ENCODE results near the gene SLC44A1. TPM values are rescaled to one million over a fixed set of nuclear protein-coding genes. Genes with fewer than 3 reads are reported as not detected.

SLC44A1 gene
- total and polyA plus RNA-seq, 8 donors: 58.0 to 79.8 (median 73.9) TPM

DNA sequence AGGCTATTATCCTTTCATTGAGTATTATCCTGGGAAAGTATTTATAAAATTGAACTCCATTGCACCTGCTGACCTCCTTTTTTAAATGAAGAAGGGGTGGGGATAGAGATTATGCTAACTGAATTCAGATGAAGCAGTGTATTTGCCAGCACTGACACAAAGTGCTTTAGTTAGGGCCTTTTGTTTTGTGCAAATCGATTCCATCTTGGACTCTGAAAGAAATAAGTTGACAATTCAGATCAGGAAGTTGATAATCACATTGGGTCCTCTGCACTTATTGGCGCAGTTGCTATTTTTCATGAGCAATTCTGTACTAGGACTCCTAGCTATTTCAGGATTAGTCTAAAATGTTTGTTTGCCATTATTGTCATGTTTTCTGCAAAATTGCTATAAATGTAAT, 101.8 kb downstream of the SLC44A1 start:
- Histone ChIP-seq H3K27me3 (no peaks in the 10 kb centered on the region), H3K9me3 (no peaks in the 10 kb centered on the region), H3K27ac (no peak overlapping the region), H3K4me3 (no peak overlapping the region), H3K4me1 (peaks cover 0 to 11% of the 10 kb centered on the region in 2 donors), H3K36me3 (no peaks in the 10 kb centered on the region)
- TF ChIP-seq, protein P1, sequence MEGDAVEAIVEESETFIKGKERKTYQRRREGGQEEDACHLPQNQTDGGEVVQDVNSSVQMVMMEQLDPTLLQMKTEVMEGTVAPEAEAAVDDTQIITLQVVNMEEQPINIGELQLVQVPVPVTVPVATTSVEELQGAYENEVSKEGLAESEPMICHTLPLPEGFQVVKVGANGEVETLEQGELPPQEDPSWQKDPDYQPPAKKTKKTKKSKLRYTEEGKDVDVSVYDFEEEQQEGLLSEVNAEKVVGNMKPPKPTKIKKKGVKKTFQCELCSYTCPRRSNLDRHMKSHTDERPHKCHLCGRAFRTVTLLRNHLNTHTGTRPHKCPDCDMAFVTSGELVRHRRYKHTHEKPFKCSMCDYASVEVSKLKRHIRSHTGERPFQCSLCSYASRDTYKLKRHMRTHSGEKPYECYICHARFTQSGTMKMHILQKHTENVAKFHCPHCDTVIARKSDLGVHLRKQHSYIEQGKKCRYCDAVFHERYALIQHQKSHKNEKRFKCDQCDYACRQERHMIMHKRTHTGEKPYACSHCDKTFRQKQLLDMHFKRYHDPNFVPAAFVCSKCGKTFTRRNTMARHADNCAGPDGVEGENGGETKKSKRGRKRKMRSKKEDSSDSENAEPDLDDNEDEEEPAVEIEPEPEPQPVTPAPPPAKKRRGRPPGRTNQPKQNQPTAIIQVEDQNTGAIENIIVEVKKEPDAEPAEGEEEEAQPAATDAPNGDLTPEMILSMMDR (IDR thresholded peaks at IDR 0.05): no peak
- intact Hi-C loops (cut with DNase I): no loop called here
- ATAC-seq (no peak), DNase-seq (no peak)

DNA sequence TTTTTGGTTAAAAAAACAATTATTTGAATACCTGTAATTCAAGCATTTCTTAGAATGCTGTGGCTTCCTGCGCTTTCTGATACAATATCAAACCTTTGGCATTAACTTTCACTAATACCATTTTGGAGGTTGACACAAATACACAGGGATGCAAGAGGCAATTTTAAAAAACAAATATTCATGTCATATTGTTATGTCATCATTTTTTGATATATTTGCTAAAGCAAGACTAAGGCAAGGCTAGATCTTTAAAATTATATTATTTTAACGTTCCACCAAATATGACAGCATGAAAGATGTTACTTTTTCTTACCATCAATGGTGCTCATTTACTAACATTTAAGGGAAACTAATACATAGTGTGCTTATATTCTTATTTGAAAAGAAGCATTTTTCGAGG, 110.0 kb downstream of the SLC44A1 start:
- DNase-seq (no peak), ATAC-seq (no peak)
- Histone ChIP-seq H3K4me1 (no peaks in the 10 kb centered on the region), H3K36me3 (no peaks in the 10 kb centered on the region), H3K9me3 (no peaks in the 10 kb centered on the region), H3K27ac (no peak overlapping the region), H3K27me3 (no peaks in the 10 kb centered on the region), H3K4me3 (no peak overlapping the region)
- intact Hi-C loops (cut with DNase I): no loop called here
- TF ChIP-seq, protein P1 (IDR thresholded peaks at IDR 0.05): no peak

GRCh38 chr9:105355781-105356180, 111.3 kb downstream of the SLC44A1 start:
- peak in 2 of 4 donors; percentile 60 to 63 for DNase-seq
- ATAC-seq: peak; percentile 70
- Histone ChIP-seq H3K27me3 (no peaks in the 10 kb centered on the region), H3K4me3 (no peak overlapping the region), H3K9me3 (no peaks in the 10 kb centered on the region), H3K36me3 (peaks cover 0 to 8% of the 10 kb centered on the region in 2 donors), H3K4me1 (no peaks in the 10 kb centered on the region), H3K27ac (no peak overlapping the region)
- TF ChIP-seq, protein P1 (IDR thresholded peaks at IDR 0.05): no peak
- intact Hi-C loops (cut with DNase I): no loop called here

DNA sequence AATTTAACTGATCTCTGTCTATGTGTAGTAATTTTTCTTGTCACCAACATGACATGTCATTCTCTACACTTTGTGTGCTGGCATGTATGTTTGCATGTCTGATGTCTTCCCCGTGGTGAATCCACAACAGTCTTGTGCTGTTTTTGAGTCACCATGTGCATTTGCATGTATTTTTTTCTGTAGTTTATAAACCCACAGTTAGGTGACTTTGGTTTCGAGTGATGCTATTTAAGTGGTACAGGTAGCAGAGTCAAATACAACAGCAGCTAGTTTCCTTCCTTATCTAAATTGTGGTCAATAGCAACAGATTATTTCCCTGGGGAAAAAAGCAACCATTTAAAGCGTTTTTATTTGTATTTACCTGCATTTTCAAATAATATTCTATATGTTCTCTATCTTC, 113.5 kb downstream of the SLC44A1 start:
- H3K27me3 ChIP-seq: no peaks in the 10 kb centered on the region
- intact Hi-C loops (cut with DNase I): no loop called here
- H3K9me3 ChIP-seq: no peaks in the 10 kb centered on the region
- ATAC-seq (no peak), DNase-seq (no peak)
- TF ChIP-seq, protein P1 (IDR thresholded peaks at IDR 0.05): no peak
- no peak overlapping the region for H3K27ac ChIP-seq
- peaks cover 0 to 26% of the 10 kb centered on the region in 2 donors for H3K36me3 ChIP-seq
- H3K4me1 ChIP-seq: no peaks in the 10 kb centered on the region
- no peak overlapping the region for H3K4me3 ChIP-seq

- Histone ChIP-seq H3K4me3 (no peak overlapping the region), H3K4me1 (no peaks in the 10 kb centered on the region), H3K36me3 (peaks cover 0 to 41% of the 10 kb centered on the region in 2 donors), H3K27me3 (no peaks in the 10 kb centered on the region), H3K27ac (no peak overlapping the region), H3K9me3 (no peaks in the 10 kb centered on the region)
- ATAC-seq (no peak), DNase-seq (no peak)
- intact Hi-C loops (cut with DNase I): no loop called here
- TF ChIP-seq, protein P1 (IDR thresholded peaks at IDR 0.05): no peak
These were observed 115.4 kb downstream of the SLC44A1 start for GRCh38 chr9:105359892-105360291.

Data from left lung (tissue), 10 donors.